HepG2 (cell line): ENCODE data around the gene ZNF132. TPM values are rescaled to one million over a fixed set of nuclear protein-coding genes. Genes with fewer than 3 reads are reported as not detected.
A peak's percentile ranks its signal among the peaks of the same experiment; 100 is the strongest.

Experiments
- AHR ChIP-seq: IDR thresholded peaks from 2 replicates; pipeline ENCODE4 v1.6.1; 2018; ENCODE audit warnings: missing genetic modification reagents, missing compliant biosample characterization
- HNRNPK ChIP-seq: fragments of 200-400 bp; formaldehyde crosslinking; IDR thresholded peaks from 2 replicates; pipeline ENCODE4 v1.6.1; 2018; ENCODE audit warnings: low read length, low read depth, moderate library complexity, mild to moderate bottlenecking; ENCODE audit not compliant: poor library complexity, severe bottlenecking
- HOXD1 ChIP-seq: sonication (generic); formaldehyde crosslinking; IDR thresholded peaks from 2 replicates; pipeline ENCODE4 v1.5.0; 2020; ENCODE audit warnings: missing genetic modification reagents
- KLF11 ChIP-seq: IDR thresholded peaks from 2 replicates; pipeline ENCODE4 v1.6.1; 2016; ENCODE audit warnings: missing compliant biosample characterization
- MAZ ChIP-seq, 2 experiments: sonication (generic) in 1 of 2; formaldehyde crosslinking in 1 of 2; IDR thresholded peaks; 2 replicates each; pipeline versions ENCODE4 v1.5.0 to v1.6.1; 2012 to 2020; ENCODE audit warnings: low read depth in 2 of 2, mild to moderate bottlenecking in 2 of 2, borderline replicate concordance in 1 of 2, improper control_type of control experiment in 1 of 2, low read length in 1 of 2, missing genetic modification reagents in 1 of 2, moderate library complexity in 1 of 2
- MXI1 ChIP-seq: IDR thresholded peaks from 3 replicates; pipeline ENCODE4 v1.6.1; 2012; ENCODE audit warnings: low read depth, low read length, inconsistent platforms, borderline replicate concordance
- POLR2AphosphoS5 ChIP-seq: IDR thresholded peaks from 2 replicates; pipeline ENCODE4 v1.6.1; 2012; ENCODE audit warnings: low read depth, low read length
- RBM22 ChIP-seq: fragments of 200-400 bp; formaldehyde crosslinking; optimal IDR thresholded peaks from 2 replicates; pipeline ENCODE3; 2017; ENCODE audit warnings: mild to moderate bottlenecking, low read length, moderate library complexity
- RFX3 ChIP-seq: IDR thresholded peaks from 2 replicates; pipeline ENCODE4 v1.6.1; 2016; ENCODE audit warnings: missing biosample characterization, missing genetic modification reagents
- ZNF12 ChIP-seq: sonication (generic); formaldehyde crosslinking; IDR thresholded peaks from 2 replicates; pipeline ENCODE4 v1.5.0; 2020; ENCODE audit warnings: missing genetic modification reagents
- ZNF335 ChIP-seq: sonication (generic); formaldehyde crosslinking; IDR thresholded peaks from 2 replicates; pipeline ENCODE4 v1.4.0; 2020; ENCODE audit warnings: missing genetic modification reagents
- ZNF790 ChIP-seq: sonication (generic); formaldehyde crosslinking; IDR thresholded peaks from 2 replicates; pipeline ENCODE4 v1.8.0; 2022; ENCODE audit warnings: missing genetic modification reagents, mild to moderate bottlenecking, borderline replicate concordance
- ZSCAN29 ChIP-seq: sonication (generic); formaldehyde crosslinking; conservative IDR thresholded peaks from 2 replicates; pipeline ENCODE4 v1.4.0; 2020; ENCODE audit warnings: mild to moderate bottlenecking, missing genetic modification reagents
- polyA plus RNA-seq, 8 experiments: library from polyadenylated mRNA; depleted of rRNA in 3 of 8; stranded (reverse) in 7 of 8; unstranded in 1 of 8; fragments of >200 nt; fragmentation: Illumina TruSeq in 4 of 8; extraction: Trizol in 4 of 8; gene quantifications; 2 replicates each; pipeline versions ENCODE4 v1.2.1 to v1.2.3, GENCODE V29; 2011 to 2016; ENCODE audit warnings: low read depth in 4 of 8, missing spikeins in 1 of 8, mixed read lengths in 1 of 8; ENCODE audit not compliant: insufficient read depth in 1 of 8
- total RNA-seq, 5 experiments: library from RNA; depleted of rRNA; stranded (reverse); fragments of >200 nt; fragmentation: Illumina TruSeq; extraction: Trizol; gene quantifications; 2 replicates each; pipeline ENCODE4 v1.2.3, GENCODE V29; 2016; ENCODE audit warnings: low read depth in 1 of 5
- TF ChIP-seq, protein P1 (sequence below): sonication (generic); formaldehyde crosslinking; IDR thresholded peaks from 2 replicates; pipeline ENCODE4 v1.4.0; 2020; ENCODE audit warnings: missing genetic modification reagents, borderline replicate concordance
- TF ChIP-seq, protein P2 (sequence below): sonication (generic); formaldehyde crosslinking; IDR thresholded peaks from 2 replicates; pipeline ENCODE4 v1.4.0; 2020; ENCODE audit warnings: missing genetic modification reagents, borderline replicate concordance
- TF ChIP-seq, protein P3 (sequence below): sonication (generic); formaldehyde crosslinking; conservative IDR thresholded peaks from 2 replicates; pipeline ENCODE4 v1.4.0; 2020; ENCODE audit warnings: missing genetic modification reagents
- TF ChIP-seq, protein P4 (sequence below), 2 experiments: fragments of 450-650 bp in 1 of 2; sonication (generic) in 1 of 2; formaldehyde crosslinking; IDR thresholded peaks; 2 replicates each; pipeline versions ENCODE4 v1.5.0 to v1.8.0; 2020 to 2022; ENCODE audit warnings: mild to moderate bottlenecking in 1 of 2, missing genetic modification reagents in 1 of 2

The ZNF132 gene
- total and polyA plus RNA-seq, 2 of the 13 experiments (the other 11 are each of a cell fraction or from before 2014, with no cell fraction given), result not detected

DNA sequence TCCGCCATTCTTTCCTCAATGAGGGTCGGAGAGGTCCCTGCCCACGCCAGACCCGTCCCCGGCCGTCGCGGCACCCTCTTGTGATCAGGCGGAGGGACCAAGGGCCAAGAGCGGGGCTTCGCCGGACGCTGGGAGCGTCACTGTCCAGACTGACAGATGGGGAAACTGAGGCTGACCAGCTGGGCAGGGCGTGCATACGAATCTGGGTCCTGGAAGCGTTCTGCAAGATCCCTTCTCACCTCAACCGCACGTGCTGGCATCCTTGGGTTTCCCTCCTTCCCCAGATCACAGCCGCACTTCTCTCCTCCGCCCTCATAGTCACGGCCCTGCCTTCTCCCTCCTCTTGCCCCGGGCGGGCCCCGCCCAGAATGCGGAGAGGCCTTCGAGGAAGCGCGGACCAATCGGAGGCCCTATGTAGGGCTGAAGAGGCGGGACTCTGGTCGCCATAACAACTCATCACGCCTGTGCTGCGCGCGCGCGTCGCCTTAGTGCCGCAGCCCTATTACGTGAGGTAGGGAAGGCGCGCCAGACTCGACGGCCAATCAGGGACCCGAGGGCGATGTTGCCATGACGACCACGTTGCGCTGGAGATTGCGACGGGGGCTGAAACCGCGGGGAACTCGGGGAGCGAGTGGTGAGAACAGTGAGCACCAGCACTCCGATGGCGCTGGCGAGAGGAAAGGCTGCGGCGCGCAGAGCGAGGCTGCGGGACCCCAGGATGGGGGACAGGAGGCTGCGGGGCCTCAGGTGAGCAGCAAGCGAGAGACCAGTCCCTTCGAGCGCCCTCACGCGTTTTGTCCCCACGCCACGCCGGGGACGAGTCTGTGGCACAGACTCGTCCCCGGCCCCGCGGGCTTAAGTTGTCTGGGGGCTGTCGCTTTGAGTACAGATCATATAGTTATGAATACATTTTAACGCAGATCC, 38.8 kb downstream of the ZNF132 start (continued):
- TF ChIP-seq, protein P1, sequence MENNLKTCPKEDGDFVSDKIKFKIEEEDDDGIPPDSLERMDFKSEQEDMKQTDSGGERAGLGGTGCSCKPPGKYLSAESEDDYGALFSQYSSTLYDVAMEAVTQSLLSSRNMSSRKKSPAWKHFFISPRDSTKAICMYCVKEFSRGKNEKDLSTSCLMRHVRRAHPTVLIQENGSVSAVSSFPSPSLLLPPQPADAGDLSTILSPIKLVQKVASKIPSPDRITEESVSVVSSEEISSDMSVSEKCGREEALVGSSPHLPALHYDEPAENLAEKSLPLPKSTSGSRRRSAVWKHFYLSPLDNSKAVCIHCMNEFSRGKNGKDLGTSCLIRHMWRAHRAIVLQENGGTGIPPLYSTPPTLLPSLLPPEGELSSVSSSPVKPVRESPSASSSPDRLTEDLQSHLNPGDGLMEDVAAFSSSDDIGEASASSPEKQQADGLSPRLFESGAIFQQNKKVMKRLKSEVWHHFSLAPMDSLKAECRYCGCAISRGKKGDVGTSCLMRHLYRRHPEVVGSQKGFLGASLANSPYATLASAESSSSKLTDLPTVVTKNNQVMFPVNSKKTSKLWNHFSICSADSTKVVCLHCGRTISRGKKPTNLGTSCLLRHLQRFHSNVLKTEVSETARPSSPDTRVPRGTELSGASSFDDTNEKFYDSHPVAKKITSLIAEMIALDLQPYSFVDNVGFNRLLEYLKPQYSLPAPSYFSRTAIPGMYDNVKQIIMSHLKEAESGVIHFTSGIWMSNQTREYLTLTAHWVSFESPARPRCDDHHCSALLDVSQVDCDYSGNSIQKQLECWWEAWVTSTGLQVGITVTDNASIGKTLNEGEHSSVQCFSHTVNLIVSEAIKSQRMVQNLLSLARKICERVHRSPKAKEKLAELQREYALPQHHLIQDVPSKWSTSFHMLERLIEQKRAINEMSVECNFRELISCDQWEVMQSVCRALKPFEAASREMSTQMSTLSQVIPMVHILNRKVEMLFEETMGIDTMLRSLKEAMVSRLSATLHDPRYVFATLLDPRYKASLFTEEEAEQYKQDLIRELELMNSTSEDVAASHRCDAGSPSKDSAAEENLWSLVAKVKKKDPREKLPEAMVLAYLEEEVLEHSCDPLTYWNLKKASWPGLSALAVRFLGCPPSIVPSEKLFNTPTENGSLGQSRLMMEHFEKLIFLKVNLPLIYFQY (CRISPR knock-in tag), result no peak
- TF ChIP-seq HNRNPK, result no peak
- peak; percentile 74 for TF ChIP-seq POLR2AphosphoS5
- TF ChIP-seq, protein P2, sequence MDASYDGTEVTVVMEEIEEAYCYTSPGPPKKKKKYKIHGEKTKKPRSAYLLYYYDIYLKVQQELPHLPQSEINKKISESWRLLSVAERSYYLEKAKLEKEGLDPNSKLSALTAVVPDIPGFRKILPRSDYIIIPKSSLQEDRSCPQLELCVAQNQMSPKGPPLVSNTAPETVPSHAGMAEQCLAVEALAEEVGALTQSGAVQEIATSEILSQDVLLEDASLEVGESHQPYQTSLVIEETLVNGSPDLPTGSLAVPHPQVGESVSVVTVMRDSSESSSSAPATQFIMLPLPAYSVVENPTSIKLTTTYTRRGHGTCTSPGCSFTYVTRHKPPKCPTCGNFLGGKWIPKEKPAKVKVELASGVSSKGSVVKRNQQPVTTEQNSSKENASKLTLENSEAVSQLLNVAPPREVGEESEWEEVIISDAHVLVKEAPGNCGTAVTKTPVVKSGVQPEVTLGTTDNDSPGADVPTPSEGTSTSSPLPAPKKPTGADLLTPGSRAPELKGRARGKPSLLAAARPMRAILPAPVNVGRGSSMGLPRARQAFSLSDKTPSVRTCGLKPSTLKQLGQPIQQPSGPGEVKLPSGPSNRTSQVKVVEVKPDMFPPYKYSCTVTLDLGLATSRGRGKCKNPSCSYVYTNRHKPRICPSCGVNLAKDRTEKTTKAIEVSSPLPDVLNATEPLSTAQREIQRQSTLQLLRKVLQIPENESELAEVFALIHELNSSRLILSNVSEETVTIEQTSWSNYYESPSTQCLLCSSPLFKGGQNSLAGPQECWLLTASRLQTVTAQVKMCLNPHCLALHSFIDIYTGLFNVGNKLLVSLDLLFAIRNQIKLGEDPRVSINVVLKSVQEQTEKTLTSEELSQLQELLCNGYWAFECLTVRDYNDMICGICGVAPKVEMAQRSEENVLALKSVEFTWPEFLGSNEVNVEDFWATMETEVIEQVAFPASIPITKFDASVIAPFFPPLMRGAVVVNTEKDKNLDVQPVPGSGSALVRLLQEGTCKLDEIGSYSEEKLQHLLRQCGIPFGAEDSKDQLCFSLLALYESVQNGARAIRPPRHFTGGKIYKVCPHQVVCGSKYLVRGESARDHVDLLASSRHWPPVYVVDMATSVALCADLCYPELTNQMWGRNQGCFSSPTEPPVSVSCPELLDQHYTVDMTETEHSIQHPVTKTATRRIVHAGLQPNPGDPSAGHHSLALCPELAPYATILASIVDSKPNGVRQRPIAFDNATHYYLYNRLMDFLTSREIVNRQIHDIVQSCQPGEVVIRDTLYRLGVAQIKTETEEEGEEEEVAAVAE (CRISPR knock-in tag), result peak; percentile 91
- TF ChIP-seq KLF11 (CRISPR knock-in tag), result 0 out of 2 replicates have a peak, but pooled peaks have one; percentile 30
- peak; percentile 99 for TF ChIP-seq MXI1
- TF ChIP-seq, protein P3, sequence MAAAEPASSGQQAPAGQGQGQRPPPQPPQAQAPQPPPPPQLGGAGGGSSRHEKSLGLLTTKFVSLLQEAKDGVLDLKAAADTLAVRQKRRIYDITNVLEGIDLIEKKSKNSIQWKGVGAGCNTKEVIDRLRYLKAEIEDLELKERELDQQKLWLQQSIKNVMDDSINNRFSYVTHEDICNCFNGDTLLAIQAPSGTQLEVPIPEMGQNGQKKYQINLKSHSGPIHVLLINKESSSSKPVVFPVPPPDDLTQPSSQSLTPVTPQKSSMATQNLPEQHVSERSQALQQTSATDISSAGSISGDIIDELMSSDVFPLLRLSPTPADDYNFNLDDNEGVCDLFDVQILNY, result 0 out of 2 replicates have a peak, but pooled peaks have one; percentile 72
- TF ChIP-seq, protein P4, sequence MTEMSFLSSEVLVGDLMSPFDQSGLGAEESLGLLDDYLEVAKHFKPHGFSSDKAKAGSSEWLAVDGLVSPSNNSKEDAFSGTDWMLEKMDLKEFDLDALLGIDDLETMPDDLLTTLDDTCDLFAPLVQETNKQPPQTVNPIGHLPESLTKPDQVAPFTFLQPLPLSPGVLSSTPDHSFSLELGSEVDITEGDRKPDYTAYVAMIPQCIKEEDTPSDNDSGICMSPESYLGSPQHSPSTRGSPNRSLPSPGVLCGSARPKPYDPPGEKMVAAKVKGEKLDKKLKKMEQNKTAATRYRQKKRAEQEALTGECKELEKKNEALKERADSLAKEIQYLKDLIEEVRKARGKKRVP (CRISPR knock-in tag; IDR thresholded peaks at IDR 0.05), result no peak; a peak in 1 of 4 replicates
- peak; percentile 54; the same call in 1 of the 2 replicates for TF ChIP-seq ZNF335 (CRISPR knock-in tag)
- TF ChIP-seq HOXD1, result peak; percentile 72; the same call in 1 of the 2 replicates
- TF ChIP-seq ZNF790 (CRISPR knock-in tag), result peak; percentile 58; the same call in 1 of the 2 replicates
- 0 out of 2 replicates have a peak, but pooled peaks have one; percentile 35 for TF ChIP-seq AHR
- TF ChIP-seq ZSCAN29 (CRISPR knock-in tag), result 0 out of 2 replicates have a peak, but pooled peaks have one; percentile 46
- no peak for TF ChIP-seq ZNF12 (CRISPR knock-in tag)
- peak; percentile 100 for TF ChIP-seq RFX3 (CRISPR knock-in tag)
- peak; percentile 61; the same call in 1 of the 2 replicates for TF ChIP-seq MAZ (IDR thresholded peaks at IDR 0.05; ENCODE audit: borderline replicate concordance, low read depth, low read length)
- TF ChIP-seq MAZ (CRISPR knock-in tag; IDR thresholded peaks at IDR 0.05; ENCODE audit: low read depth), result peak; percentile 51; the same call in 1 of the 2 replicates
- TF ChIP-seq RBM22, result peak; percentile 100
